HUDEP-2 (cell line): Measurements from ENCODE around the gene PLPPR4.
"Not testable (repeated sequence)": the region's sequence is repeated elsewhere in the genome, so short reads cannot be mapped to it uniquely, and the experiment has no call there.

Source experiments
- DNase-seq, 76 experiments: peaks; one replicate each; lab custom pipeline; 2025; ENCODE audit not compliant: unreplicated experiment in 76 of 76; lab: John Stamatoyannopoulos, UW

The PLPPR4 gene

DNA sequence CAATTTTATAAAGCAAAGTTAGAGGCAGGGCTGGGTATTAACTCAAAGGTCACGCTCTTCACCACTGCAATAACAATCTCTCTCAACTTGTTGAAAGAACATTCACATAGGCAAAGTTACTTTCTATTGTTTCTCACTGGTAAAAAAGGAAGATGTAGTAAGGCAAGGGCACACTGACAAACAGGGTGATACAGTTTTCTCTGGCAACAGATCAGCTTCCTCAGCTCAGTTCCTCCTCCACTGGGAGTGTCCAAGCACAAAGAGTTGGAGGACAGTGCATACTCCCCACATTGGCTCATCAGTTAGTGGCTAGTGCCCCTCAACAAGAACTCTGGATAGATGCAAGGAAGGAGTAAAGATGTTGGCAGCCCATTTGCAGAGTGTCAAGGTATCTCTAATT is 3.7 kb downstream of the PLPPR4 start:
- DNase-seq = no peak

DNA sequence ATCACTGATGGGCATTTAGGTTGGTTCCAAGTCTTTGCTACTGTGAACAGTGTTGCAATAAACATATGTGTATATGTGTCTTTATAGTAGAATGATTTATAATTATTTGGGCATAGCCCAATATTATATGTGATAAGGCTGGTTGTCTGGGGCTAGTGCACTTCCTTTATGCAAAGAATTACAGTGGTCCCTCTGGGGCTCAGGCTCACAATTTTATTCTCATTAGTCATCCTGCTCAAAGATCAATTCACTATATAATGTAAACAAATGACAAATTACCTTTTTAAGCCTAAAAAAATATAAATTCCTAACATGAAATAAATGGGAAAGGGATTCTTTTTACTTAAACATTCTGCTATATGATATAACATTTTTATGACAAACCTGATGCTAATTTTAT is 5.0 kb downstream of the PLPPR4 start:
- DNase-seq = no peak

DNA sequence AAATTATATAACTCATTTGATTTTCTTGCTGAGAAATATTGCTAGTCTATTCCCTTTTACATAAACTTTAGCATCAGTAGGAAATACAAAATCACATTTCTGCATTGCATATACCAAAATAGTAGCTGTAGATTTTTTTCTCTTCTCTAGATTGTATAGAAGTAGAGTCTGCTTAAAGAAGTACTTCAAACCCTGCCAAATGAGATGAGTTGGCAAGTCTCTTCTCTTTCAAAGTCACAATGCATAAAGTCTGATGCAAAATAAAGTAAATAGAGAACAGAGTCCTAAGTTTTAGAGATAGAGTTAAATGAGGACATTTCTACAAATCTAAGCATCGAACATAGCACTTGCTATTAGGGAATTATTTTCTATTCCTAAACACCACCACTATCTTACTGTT is 6.4 kb downstream of the PLPPR4 start:
- no peak for DNase-seq

DNA sequence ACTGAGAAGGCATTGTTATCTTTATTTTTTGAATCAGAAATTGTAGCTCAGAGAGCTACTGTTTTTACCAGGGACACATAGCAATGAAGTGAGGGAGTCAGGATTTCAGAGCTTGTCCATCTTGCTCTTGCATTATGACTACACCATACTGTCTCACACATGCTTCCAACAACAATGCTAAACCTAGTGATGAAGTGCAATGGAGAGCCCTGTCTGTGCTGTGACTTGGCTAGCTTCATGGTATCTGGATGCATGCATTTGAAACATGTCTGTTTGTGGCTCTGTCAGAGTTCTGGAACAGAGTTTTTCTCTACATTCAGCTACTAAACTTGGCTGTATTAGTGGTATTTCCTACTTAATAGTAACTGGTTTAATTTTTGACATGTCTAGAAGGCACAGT is 7.0 kb downstream of the PLPPR4 start:
- DNase-seq = no peak

DNA sequence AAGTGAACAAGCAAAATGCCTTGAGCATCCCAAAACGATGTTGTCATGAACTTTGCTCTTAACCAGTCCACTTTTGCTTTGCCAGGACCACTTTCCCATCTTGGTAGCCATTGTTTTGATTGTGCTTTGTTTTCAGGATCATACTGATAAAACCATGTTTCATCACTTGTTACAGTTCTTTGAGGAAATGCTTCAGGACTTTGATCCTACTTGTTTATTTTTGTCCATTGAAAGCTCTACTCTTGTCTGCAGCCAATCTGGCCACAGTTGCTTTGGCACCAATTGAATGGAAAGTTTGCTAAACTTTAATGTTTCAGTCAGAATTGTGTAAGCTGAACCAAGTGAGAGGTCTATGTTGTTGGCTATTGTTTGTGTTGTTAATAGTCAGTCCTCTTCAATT is 12.8 kb downstream of the PLPPR4 start:
- no peak for DNase-seq

DNA sequence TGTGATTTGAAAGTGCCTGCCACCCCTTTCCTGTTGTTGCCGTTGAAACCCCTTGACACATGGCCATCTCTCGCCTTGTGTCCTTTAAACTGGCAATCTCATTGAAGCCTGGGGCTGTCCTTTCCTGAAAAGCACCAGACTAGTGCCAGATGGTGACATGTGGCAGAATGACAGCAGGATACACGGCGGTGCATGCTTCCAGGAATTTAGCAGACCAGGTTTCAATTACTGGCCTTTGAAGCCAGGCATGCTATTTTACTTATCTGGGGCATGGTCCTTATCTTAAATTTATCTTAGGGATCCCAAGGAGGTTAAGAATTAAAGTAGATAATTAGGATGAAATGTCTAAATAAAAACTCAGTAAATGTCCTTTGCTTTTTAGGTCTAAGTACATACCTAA is 15.2 kb downstream of the PLPPR4 start:
- DNase-seq = no peak

DNA sequence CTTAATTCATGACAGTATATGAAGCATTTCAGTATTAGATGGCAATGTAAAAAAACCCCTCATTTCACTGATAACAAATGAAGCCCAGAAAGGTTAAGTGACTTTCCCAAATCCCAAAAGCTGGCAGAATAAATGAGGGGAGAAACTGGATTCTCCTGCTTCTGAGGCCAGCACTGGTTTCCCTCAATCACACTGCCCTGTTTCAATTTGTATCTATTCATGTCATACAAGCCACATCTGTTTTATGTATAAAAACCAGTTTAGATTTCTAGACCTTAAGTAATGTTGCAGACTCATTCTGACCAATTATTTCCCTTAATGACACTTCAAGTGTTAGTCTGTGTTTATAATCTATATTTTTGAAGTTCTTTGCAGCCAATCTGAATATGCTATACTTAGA is 16.8 kb downstream of the PLPPR4 start:
- no peak for DNase-seq

DNA sequence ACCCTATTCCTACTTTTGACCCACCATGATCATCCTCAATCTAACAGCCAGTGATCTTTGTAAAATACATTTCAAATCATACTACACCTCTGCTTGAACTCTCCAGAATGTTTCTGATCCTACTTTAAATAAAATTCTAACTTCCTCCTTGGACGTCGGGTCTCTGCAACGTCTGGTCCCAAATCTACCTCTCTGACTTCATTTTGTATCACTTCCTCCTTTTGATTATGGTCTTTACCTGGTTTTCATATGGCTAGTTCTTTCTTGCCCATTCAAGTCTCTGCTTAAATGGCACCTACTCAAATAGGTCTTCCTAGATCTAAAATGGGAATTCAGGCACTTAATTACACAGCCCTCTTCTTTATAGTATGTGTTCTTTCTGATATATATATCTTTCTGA is 18.2 kb downstream of the PLPPR4 start:
- DNase-seq = no peak

DNA sequence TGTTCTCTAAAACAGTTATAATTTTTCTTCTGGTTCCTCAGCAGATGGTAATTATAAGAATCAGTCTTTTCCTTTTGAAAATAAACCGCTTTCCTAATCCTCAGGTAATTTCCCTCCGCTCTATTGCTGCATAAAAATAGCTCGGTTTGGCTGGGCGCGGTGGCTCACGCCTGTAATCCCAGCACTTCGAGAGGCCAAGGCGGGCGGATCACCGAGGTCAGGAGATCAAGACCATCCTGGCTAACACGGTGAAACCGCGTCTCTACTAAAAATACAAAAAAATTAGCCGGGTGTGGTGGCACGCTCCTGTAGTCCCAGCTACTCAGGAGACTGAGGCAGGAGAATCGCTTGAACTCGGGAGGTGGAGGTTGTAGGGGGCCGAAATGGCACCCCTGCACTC is 19.2 kb downstream of the PLPPR4 start:
- not testable (repeated sequence) for DNase-seq

DNA sequence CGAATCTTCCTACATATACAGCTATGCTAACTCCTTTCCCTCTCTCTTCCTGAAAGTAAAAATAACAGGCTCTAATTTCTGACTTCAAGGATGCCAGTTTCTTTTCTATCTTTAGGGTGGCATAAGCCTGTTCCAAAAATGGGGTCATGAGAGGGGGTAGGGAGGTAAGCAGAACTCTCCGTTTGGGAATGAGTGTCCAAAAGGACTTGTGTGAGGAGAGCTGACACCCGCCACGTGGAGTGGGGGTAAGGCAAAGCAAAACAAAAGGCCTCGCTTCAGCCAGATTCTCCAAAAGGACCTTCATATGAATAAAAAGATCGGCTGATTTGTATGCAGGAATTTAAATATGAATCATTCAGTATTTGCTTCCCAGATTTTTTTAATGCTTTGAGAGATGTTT is 28.6 kb downstream of the PLPPR4 start:
- no peak for DNase-seq

DNA sequence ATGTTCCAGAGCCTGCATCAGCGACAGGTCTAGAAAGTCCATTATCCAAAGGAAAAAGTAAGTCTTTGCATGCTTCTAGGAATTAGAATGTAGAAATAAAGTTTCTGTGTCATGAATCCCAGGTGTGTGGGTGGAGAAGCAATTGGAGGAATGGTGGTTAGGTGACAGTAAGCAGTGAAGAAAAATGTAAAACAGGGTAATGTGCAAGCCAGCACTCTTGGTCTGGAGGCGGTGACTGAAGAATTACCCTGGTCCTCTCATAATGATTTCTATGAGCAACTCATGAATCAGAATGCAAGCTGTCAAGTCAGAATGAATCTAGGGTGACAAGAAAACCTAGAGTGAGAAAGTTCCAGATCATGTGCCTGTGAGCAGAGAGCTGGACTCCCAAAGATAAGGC is 33.6 kb downstream of the PLPPR4 start:
- no peak for DNase-seq

DNA sequence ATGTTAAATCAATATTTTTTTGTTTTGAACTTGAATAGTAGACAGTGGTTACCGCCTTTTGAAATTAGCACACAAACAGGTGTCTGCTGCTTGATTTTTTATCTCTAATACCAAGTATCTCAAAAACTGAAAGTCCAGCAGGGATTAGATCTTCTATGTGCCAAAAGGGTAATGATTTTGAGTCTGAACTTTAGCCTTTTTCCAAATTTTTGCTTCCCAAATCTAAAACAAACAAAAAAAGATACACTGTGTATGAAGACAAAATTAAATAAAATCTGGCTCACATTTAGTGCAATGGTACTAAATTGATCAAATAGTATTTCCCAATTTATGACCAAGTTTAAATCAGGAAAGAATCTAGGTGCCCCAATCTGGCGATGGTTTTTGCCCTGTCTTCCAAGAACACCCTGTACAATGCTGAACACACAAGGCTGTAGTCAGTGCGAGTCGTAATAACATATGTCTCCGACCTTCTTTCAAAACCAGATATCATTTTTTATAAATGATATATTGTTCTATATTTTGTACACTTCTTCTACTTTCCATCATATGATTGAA is 40.5 kb downstream of the PLPPR4 start:
- no peak for DNase-seq

DNA sequence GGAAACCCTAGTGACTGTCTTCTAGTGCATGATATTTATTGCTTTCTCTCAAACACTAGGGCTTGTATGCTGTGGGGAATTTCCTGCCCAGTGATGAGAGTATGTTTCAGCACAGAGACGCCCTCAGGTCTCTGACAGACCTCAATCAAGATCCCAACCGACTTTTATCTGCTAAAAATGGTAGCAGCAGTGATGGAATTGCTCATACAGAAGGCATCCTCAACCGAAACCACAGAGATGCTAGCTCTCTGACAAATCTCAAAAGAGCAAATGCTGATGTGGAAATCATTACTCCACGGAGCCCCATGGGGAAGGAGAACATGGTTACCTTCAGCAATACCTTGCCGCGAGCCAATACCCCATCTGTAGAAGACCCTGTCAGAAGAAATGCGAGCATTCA is 41.3 kb downstream of the PLPPR4 start:
- no peak for DNase-seq

DNA sequence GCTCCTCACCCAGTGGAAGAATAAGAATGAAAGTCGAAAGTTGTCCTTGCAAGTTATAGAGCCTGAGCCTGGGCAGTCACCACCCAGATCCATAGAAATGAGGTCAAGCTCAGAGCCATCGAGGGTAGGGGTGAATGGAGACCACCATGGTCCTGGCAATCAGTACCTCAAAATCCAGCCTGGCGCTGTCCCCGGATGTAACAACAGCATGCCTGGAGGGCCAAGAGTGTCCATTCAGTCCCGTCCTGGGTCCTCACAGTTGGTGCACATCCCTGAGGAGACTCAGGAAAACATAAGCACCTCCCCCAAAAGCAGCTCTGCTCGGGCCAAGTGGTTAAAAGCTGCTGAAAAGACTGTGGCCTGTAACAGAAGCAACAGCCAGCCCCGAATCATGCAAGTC is 41.8 kb downstream of the PLPPR4 start:
- DNase-seq = no peak

DNA sequence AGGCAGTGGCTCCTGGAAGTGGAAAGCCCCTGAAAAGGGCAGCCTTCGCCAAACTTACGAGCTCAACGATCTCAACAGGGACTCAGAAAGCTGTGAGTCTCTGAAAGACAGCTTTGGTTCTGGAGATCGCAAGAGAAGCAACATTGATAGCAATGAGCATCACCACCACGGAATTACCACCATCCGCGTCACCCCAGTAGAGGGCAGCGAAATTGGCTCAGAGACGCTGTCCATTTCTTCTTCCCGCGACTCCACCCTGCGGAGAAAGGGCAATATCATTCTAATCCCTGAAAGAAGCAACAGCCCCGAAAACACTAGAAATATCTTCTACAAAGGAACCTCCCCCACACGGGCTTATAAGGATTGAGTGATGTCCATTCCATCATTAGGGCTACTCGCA is 42.4 kb downstream of the PLPPR4 start:
- DNase-seq = peak in 1 of 76 experiments; percentile 4

DNA sequence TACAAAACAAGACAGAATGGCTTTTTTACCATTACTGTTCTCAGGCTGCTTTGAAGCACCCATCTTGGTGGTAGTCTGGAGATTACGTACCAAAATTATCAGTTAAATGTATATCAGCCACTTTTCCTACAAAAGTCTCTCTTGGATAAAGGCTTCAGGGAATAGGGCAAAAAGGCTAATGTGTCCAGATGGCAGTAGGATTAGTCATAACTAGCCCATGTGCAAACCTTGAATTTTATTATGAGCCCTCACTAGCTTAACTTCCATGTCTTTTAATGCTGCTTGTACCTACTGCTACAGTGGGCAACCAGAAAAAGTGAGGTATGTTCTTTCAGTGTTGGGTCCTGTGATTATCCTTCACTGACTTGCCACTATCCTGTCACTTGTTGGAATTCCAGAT is 51.0 kb downstream of the PLPPR4 start:
- no peak for DNase-seq

DNA sequence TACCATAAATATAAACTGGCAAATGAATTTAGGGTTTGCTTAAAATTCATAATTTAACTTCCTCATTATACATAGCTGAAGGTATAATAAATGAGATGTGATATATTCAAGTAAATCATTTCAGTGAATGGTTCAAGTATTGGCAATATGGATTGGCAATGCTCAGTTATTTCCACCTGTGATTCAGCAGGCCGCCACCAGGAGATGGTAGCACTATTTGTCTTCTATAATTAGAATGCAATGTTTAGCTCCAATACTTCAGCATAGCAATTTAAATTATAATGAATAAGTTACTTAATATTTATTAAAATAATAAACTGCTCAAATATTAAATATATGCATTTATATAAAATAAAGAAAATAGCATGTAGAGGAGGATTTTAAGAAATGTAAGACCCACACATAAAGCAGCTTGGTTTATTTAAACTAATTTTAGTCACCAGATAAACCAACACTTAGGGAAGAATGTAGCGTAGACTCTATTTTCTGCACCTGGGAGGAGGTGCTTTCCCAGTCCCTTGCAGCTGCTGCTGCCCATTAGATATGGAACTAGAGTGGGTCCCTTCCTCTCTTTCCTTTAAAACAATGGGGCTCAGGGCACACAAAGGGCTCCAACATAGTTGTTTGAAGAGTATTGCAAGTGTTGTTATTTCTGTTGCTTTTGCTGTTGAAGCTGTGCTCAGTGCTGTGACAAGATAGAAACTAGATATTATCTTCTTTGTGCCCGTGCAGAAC is 62.1 kb downstream of the PLPPR4 start:
- no peak for DNase-seq

DNA sequence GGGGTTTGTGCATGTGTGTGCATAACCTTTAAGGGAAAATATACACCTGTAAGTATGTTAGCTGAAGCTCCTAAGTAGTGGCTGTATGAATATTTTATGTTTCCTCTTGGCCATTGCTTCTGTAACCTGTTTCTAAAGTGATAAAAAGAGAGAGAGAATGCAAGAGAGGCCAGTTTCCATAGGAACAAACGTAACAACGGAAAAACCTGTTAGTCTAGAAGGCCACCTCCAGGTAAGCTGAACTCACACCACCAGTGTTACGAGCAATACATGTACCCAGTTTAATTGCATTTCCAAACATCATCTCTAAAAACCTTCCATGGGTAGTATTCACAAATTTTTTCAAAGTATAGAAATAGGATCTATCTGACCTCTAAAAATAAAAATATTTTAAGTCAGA is 63.1 kb downstream of the PLPPR4 start:
- no peak for DNase-seq

DNA sequence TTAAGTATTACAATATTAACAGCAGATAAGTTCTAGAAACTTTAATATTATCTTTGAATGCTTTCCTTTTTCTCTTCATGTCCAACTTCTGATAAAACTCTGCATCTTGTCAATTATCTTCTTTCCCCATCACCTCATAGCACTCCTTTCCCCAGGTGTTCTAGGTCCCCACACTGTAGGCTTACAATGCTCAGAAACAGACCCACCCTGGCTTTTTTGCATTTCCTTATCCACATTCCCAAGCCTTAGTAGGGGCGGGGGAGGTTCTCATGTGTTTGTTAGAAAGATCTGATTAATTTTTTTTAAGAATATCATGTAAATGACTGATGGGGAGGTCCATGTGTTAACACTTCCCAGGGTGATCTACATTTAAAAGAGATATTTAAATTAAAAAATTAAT is 63.9 kb downstream of the PLPPR4 start:
- no peak for DNase-seq

DNA sequence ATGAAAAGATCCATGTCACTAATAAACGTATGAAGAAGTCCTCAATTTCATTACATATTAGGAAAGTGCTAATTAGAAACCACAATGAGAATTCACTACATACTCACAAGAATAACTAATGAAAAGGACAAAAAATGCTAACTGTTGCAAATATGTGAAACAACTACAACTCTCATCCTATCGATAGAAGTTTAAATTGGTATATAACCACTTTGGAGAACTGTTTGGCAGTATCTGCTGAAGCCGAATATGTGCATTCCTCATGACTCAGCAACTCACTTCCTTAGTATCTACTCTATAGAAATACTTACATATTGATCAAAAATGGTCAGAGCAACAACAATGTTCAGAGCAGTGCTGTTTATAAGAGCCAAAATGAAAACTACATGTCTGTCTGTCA is 66.8 kb downstream of the PLPPR4 start:
- DNase-seq = no peak

DNA sequence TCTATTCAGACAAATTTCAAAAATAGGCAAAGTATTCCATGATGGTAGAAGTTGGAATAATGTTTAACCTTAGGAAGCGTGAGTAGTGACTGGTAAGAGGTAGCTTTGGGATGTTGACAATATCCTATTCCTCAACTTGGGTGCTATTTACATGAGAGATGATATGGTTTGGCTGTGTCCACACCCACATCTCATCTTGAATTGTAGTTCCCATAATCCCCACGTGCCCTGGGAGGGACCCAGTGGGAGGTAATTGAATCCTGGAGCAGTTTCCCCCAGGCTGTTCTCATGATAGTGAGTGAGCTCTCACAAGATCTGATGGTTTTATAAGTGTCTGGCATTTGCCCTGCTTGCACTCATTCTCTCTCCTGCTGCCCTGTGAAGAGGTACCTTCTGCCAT is 67.3 kb downstream of the PLPPR4 start:
- DNase-seq = no peak

DNA sequence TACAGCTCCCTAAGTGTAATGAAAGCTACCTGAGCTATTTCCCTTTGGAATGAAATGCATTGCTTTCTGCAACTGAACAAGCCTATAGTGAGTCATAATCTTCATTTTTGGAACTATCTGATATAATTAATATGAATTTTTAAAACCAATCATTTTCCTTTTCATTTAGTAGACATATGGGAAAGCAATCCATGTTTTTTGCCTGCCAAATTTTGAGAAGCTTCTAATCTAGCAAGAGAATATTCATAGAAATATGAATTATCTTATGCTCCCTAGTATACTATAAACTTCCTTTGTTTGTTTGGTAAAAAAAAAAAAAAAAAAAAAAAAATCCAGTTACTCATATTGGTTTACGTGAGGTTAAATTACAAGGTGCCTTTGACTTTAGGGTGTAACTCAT is 68.3 kb downstream of the PLPPR4 start:
- no peak for DNase-seq

DNA sequence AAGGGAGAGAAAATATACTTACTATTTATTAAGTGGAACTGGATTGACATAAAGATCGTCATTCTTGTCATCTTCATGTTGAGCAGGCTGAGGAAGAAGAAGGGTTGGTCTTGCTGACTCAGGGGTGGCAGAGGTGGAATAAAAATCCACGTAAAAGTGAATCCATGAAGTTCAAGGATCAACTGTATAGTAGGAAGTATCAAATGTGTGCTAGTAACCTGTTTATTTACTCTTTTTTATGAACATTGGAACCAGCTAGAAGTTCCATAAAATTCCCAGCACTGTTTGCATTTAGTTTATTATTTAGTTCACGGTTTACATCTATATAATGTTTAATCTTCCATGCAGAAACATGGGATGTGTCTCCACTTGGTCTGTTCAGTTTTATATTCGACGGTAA is 70.7 kb downstream of the PLPPR4 start:
- no peak for DNase-seq
